Measurements from ENCODE around the gene UQCRQ. TPM values are rescaled to one million over a fixed set of nuclear protein-coding genes. Genes with fewer than 3 reads are reported as not detected.

UQCRQ gene
- total and polyA plus RNA-seq, 9 of the 15 experiments (the other 6 are each of a cell fraction or from before 2014, with no cell fraction given) = 235 to 2,421 (median 883) TPM

DNA sequence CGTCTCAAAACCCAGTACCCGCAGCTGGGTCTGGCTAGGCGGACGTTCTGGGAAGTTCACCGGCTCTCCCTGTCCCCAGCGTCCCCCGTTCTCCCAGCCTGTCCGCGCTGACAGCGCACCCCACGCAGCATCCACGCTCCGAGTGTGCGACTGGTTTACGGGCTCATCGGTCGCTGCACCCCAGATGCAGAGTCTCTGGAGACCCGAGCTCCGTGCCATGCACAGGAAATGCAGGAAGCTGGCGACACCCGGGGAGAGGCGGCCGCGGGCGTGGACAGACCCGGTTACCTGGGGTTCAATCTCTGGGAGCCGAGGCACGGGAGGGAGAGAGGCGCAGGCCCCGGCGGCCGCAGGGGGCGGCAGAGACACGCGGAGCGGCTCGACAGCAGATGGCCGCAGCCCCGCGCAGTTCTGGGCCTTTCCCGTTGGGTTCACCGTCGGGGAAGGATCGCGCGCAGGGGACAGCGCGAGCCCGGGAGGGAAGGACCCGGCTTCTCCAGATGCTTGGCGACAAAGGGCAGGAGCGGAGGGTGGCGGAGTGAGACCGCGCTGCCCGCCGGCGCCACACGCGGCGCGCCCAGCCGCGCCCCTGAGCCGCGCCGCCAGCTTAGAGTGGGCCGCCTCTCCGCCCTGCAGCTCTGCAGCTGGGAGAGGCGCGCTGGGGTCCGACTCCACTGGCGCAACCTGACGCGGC is 36.6 kb upstream of the UQCRQ start (continued):
- TF ChIP-seq, protein P1, sequence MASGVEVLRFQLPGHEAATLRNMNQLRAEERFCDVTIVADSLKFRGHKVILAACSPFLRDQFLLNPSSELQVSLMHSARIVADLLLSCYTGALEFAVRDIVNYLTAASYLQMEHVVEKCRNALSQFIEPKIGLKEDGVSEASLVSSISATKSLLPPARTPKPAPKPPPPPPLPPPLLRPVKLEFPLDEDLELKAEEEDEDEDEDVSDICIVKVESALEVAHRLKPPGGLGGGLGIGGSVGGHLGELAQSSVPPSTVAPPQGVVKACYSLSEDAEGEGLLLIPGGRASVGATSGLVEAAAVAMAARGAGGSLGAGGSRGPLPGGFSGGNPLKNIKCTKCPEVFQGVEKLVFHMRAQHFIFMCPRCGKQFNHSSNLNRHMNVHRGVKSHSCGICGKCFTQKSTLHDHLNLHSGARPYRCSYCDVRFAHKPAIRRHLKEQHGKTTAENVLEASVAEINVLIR (CRISPR knock-in tag; IDR thresholded peaks at IDR 0.05) = no peak
- no peak; the same call in 1 of the 2 replicates for TF ChIP-seq FOSL1 (tag; conservative IDR thresholded peaks at IDR 0.05)

DNA sequence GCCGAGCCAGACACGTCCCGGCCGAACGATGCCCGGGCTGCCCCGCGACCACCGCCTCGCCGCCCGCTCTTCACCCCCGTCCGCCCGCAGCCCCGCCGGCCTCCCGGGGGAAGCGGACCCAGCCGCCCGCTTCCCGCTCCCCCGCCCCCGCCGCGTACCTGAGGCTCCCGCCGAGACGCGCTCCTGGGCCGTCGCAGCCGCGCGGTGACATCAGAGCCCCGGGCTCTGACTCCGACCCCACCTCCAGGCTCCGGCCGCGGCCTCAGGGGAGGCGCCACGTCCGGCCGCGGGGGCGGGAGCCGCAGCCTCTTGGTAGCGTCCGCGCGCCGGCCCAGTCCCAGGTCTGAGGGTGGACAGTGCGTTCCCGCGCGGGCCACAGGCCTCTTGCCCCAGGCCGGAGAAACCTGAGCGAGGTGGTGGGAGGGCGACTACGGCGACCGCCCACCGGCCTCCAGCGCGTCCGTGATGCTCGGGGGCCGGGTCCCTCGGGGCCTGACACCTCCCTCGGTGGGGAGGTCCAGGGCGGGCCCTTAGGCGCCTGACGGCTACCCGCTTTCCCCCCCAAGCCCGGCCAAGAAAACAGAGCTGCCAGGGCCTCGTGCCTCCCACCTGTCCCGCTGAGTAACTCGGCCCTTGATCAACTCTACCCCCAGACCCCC is 35.9 kb upstream of the UQCRQ start, which contains the start of gene SHROOM1:
SHROOM1 (minus strand) TSS at position 212 of the 659 bp plus-strand sequence. CDS start 4,507 bp downstream, outside the sequence.
- Histone ChIP-seq H3K4me3 (peak within 1 kb of the TSS; percentile 74), H3K9ac (ENCODE audit: insufficient read depth in 1 of 2, low read depth in 2 of 2, low read length in 2 of 2) (peak within 1 kb of the TSS; percentile 92 to 100), H2AFZ (ENCODE audit: low read depth, low read length) (peak within 1 kb of the TSS; percentile 97), H3K9me1 (ENCODE audit: control insufficient read depth, insufficient read depth, low read length) (no peaks in the 10 kb centered on the region), H3K79me2 (ENCODE audit: control insufficient read depth, insufficient read depth, low read length) (peaks cover 23% of the 10 kb centered on the region), H3K27ac (ENCODE audit: extremely low read depth, low read depth, low read length) (peak within 1 kb of the TSS; percentile 92), H3K4me1 (replicated peaks in 1 of 2; ENCODE audit: control insufficient read depth in 2 of 2, insufficient read depth in 2 of 2, low read length in 2 of 2) (peaks cover 18 to 29% of the 10 kb centered on the region in 2 experiments; a peak in 4 of 5 replicates), H3K36me3 (ENCODE audit: control insufficient read depth, insufficient read depth, low read length) (peaks cover 25% of the 10 kb centered on the region; the same call in 1 of the 3 replicates), H3K9me3 (replicated peaks; ENCODE audit: control insufficient read depth, insufficient read depth, low read depth, low read length) (no peaks in the 10 kb centered on the region), H3K27me3 (ENCODE audit: control insufficient read depth in 2 of 2, insufficient read depth in 2 of 2, low read length in 2 of 2) (no peaks in the 10 kb centered on the region), H3K4me2 (ENCODE audit: insufficient read depth, low read length) (peak within 1 kb of the TSS; percentile 89), H4K20me1 (replicated peaks; ENCODE audit: control insufficient read depth, insufficient read depth, low read length) (no peaks in the 10 kb centered on the region)
- ChIA-PET POLR2A (interaction anchor here (0.6 to 3.9 kb wide), 15 partner anchors 9 to 234 kb away, joined by 3 to 22 read pairs (median 4); partner anchors contain the start of genes GDF9 and UQCRQ), CTCF (ENCODE audit: low intra/inter-chr PET ratio) (interaction anchor here (1.1 to 2.1 kb wide), 3 partner anchors 36 to 418 kb away, joined by 3 to 13 read pairs (median 5); partner anchors contain the start of genes GDF9 and UQCRQ)
- BruUV-seq (replicated peaks) = no TSS peak
- FAIRE-seq (peak; percentile 19), ATAC-seq (peak; percentile 93), DNase-seq (ENCODE audit: extremely low read depth in 1 of 4, low spot score in 3 of 4) (peak; percentile 90 to 92 (median 91))
- intact Hi-C loops (cut with micrococcal nuclease) = loop anchor here (1.0 kb wide), 2 partner anchors 36 to 53 kb away; partner anchors contain the start of genes GDF9 and UQCRQ
- WGBS (ENCODE audit: insufficient coverage, low coverage, missing lambda C conversion rate) = 2% methylated on average over 34 of the region's 78 CpGs
- in situ Hi-C loops (cut with MboI) = no loop called here
- TF ChIP-seq HNRNPLL (IDR thresholded peaks at IDR 0.05; ENCODE audit: low read depth, low read length, poor library complexity, severe bottlenecking) (no peak), POLR2A (conservative IDR thresholded peaks at IDR 0.05) (peak; percentile 85), ZNF140 (CRISPR knock-in tag; IDR thresholded peaks at IDR 0.05) (no peak), ZNF644 (tag; IDR thresholded peaks at IDR 0.05; ENCODE audit: low read depth) (no peak), U2AF2 (optimal IDR thresholded peaks at IDR 0.05; ENCODE audit: low read depth, low read length) (no peak), SAP30 (IDR thresholded peaks at IDR 0.05; ENCODE audit: borderline replicate concordance, insufficient read depth, low read depth, low read length, poor library complexity, severe bottlenecking) (no peak), POLR2AphosphoS5 (IDR thresholded peaks at IDR 0.05; ENCODE audit: control insufficient read depth, insufficient read depth, low read depth, low read length) (peak; percentile 61; the same call in 1 of the 2 replicates), ZFPM2 (CRISPR knock-in tag; IDR thresholded peaks at IDR 0.05) (no peak), ZNF785 (CRISPR knock-in tag; IDR thresholded peaks at IDR 0.05) (no peak), ZNF316 (IDR thresholded peaks at IDR 0.05) (no peak), CBX2 (IDR thresholded peaks at IDR 0.05; ENCODE audit: insufficient read depth, low read length, poor library complexity, severe bottlenecking) (no peak)
- TF ChIP-seq, protein P2, sequence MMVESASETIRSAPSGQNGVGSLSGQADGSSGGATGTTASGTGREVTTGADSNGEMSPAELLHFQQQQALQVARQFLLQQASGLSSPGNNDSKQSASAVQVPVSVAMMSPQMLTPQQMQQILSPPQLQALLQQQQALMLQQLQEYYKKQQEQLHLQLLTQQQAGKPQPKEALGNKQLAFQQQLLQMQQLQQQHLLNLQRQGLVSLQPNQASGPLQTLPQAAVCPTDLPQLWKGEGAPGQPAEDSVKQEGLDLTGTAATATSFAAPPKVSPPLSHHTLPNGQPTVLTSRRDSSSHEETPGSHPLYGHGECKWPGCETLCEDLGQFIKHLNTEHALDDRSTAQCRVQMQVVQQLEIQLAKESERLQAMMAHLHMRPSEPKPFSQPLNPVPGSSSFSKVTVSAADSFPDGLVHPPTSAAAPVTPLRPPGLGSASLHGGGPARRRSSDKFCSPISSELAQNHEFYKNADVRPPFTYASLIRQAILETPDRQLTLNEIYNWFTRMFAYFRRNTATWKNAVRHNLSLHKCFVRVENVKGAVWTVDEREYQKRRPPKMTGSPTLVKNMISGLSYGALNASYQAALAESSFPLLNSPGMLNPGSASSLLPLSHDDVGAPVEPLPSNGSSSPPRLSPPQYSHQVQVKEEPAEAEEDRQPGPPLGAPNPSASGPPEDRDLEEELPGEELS (CRISPR knock-in tag; IDR thresholded peaks at IDR 0.05; ENCODE audit: borderline replicate concordance) = no peak; the same call in 1 of the 2 replicates
